Raji (cell line): Measurements from ENCODE around the gene LRP1B.

Experiments used
- POLR2A ChIP-seq: IDR thresholded peaks from 2 replicates; pipeline ENCODE4 v1.6.1; 2011; ENCODE audit warnings: low read depth, low read length, control low read depth; ENCODE audit not compliant: insufficient read depth

LRP1B gene

DNA sequence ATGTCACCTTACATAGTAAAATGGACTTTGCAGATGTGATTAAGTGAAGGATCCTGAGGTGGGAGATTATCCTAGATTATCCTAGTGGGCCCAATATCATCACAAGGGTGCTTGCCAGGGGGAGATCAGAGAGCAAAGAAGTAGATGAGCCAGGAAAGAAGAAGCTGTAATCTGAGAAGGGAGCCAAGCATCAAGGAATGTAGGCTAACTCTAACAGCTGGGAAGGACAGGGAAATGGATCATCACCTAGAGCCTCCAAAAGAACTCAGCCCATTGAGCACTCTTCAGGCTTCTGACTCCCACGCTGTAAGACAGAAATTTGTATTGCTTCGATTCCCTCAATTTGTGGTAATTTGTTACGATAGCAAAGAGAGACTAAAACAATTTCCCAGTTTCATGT lies 309.9 kb downstream of the LRP1B start:
- TF ChIP-seq POLR2A = no peak

DNA sequence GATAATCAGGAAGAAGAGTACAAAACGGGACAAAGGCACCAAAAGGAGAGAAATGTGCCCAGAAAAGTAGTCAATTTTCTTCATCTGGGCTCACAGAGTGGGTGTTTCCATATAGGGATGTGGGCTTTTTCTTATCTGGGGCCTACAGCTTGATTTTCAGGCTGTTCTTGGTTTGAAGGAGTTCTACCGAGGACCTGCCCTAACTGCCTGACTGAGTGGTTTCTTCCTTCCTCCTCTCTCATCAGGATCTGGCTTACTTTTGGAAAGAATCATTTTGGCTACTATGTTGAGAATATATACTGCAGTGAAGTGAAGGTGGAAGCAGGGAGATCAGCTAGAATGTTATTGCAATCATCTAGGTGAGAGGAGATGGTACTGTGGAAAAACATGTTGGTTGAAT lies 316.7 kb downstream of the LRP1B start:
- TF ChIP-seq POLR2A = no peak

DNA sequence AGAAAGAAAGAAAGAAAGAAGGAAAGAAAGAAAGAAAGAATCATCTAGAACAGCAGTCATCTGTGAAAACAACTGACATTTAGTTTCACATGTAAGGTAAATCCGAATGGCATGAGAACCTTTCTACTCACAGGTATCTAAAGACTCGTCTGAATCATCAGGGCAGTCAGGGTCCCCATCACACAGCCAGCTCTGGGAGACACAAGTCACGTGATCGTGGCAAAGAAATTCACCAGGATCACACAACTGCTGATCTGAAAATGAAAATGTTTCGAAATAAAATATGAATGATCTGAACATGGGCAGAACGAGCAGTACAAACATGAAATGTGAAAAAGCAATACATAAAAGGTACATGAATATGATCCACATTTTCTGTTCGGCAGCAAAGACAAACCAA lies 320.7 kb downstream of the LRP1B start:
- no peak for TF ChIP-seq POLR2A

DNA sequence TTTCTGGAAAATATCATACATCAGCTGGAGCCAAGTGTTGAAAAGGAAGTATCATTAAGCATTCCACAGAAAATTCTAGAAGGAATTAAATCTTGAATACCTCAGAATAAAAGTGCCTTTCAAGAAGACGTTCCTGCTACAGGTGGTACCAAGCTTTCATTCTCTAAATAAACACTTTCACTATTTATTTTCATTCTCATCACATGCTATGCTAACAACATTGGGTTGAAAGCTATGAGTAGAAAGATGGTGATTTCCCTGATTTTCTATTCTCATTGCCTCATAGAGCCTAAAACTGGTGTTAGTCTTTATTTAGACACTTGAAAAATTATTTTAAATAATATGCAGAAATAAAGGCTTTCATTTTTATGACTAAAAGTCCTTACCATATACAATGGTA lies 324.7 kb downstream of the LRP1B start:
- no peak for TF ChIP-seq POLR2A

DNA sequence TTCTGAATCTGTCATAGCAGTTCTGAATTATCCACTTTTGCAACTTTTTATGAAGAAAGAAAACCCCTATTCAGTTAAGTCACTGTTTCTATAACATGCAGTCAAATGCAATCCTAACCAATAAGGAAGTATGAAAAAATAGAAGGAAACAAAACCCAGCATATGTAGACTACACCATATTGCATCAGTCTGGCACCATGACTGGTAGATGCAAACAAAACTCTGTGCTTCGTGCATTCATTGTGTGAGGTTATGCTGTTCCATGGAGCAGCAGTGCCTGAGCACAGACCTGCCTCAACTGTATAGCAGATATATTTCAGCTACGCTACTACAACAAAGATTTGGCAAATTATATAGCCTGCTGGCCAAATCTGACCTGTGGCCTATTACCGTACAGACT lies 325.5 kb downstream of the LRP1B start:
- TF ChIP-seq POLR2A = no peak

DNA sequence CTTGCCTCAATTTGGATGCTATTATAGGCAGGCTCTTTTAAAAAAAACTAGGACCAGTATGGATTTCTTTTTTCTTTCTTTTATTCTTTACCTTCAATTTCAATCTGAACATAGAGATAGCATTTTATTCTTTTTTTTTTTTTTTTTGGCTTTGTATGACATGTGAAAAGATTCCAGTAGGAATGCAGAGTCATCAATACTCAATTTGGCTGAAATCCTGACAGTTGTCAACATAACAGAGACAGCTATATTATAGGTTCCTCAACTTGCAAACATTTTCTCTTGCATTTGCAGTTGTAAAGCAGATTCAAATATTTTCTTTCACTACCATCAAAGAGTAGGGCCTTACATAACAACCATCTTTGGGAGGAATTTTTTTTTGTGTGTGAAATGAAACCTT lies 334.4 kb downstream of the LRP1B start:
- TF ChIP-seq POLR2A = no peak

DNA sequence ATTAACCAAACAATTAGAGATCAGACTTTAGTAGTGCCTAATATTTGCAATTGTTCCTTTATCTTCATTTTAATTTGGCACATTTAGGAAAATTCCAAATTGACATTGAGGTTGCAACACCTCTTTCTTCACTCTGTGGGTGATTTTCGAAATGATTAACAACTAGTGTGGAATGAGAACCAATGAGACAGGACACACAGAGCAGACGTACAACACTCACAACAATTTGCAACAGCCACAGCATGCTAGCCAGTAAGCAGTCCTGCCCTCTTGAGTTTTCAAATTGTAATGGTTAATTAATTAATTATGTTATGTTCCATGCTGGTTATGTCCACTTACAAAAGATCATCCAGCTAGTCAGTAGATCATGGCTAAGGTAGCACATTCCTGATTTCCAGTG lies 339.3 kb downstream of the LRP1B start:
- TF ChIP-seq POLR2A = no peak

DNA sequence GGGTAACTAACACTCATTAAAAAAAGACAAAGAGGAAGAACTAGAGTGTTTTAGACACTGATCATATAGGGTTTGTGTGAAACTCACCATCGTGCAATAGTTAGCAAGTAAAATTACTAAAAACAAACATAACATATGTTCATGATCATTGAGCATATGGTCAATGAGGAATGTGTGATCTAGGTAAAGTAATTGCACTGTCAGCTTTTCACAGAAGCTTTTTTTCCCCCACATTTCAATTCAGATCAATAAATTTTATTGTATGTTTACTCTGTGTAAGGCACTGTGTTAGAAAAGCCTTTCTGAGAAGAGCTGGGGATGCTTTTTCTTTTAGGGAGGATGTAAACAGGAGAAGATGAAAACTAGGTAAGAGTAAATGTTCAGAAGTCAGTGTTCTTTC lies 348.2 kb downstream of the LRP1B start:
- no peak for TF ChIP-seq POLR2A

DNA sequence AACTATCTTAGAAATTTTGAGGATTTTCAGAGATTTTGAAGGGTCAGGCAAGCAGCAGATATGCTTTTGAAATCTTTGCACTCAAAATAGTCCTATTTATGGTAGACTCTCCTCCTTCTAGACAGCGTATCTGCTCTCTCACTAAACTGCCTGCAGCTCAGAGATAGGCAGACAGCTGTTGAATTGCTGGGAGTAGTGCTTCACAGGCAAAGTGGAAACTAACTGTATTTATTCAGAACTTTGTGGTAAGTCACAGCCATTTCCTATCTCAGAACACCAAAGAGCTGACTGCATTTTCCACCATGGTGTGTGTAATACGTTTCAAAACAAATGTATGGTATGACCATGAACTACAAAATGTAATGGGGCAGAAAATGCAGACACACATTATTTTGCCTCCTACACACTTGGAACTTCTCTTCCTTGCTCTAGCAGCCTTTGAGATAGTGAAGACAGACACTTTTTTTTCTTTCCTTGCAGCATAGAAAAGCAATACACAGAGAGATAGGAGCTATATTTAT lies 352.4 kb downstream of the LRP1B start:
- TF ChIP-seq POLR2A = no peak

DNA sequence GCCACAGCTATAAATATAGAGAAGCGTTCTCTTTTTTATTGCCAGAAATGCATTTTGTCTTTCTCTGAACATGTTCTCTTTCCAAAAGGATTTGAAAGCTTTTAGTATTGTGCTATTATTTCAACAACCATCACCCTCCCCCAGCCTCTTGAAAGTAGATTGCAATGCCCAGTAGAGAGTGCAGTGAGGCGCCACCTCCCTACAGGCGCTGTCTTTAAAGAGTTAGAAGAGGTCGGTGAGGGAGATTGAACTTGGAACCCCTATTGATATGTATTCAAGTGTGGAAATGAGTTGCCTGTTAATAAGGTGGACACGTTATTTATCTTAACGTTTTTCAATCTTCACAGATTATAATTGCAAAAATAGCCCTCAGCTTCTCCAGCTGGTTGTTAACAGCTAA lies 360.3 kb downstream of the LRP1B start:
- no peak for TF ChIP-seq POLR2A

DNA sequence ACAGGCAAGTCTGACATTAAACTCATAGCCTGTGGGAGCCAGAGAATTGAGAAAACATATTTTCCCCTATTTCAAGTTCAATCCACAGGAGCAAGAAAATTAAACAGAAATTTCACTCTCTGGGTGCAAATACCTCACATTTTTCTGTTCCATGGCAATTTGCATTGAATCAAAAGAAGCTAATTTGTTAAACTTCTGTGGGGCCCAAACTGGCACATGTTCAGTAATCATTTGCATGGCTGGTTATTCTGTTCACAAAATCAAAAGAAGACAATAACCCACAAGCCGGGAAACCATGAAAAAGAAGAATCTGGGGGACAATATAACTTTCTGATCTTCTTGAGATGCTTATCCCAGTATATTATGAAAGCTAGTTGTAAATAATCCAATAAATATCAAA lies 363.1 kb downstream of the LRP1B start:
- TF ChIP-seq POLR2A = no peak

DNA sequence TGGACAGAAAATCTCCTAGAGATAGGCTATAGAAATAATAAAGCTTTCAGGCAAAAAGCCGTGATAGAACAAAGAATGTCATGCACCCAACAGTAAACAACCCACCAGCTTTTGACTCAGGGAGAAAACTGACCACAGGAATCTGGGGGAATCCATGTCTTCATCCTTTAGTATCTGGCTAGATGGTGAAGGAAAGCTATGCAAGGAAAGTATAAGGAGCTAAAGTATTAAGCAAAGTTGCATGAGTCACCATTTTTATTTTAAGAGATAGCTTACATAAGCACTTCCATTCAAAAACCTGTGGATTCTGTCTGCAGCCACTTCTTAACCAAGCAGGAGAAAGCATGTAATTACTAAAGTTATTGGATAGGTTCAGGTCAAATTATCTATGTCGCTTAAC lies 363.8 kb downstream of the LRP1B start:
- no peak for TF ChIP-seq POLR2A

DNA sequence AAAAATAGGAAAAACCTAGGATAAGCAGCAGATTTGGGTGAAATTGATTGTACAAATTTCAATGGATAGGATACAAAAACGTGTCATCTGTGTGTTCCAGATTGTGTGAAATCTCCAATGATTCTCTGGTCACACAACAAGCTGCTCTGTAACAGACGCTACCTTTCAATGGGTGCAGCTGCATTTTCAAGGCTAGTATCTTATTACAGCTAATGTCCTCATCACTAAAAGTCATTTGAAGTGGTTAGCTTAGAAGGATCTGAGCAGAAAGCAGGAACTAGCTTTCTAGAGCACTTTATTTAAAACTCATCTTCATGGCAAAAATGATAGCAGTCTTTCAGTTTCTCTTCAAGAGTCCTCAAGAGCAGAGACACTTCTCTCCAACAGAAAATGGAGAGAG lies 364.6 kb downstream of the LRP1B start:
- TF ChIP-seq POLR2A = no peak

DNA sequence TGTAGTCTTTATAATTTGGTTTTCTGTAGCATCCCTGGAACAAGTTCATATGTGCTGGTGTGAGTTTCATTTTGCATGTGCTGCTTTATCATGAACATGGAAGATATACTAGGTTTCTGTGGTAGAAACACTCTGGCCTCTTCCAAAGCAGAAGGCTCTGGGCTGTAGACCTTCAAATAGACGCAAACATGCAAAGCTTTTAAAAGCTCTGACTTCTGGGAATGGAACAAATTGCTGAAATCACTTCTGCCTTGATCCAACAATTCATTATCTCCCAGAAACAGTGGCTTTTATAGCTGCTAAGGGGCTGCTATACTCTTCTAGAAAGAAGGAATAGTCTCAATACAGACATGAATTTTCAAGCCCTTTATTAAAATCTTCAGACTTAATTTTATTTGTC lies 382.2 kb downstream of the LRP1B start:
- no peak for TF ChIP-seq POLR2A

DNA sequence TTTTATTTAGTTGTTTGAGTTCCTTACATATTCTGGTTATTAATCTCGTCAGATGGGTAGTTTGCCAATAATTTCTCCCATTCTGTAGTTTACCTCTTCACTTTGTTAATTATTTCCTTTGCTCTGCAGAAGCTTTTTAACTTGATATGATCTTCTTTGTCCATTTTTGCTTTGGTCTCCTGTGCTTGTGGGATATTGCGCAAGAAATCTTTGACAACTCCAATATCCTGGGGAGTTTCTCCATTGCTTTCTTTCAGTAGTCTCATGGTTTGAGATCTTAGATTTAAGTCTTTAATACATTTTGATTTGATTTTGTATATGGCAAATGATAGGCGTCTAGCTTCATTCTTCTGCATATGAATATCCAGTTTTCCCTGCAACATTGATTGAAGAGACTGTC lies 389.2 kb downstream of the LRP1B start:
- no peak for TF ChIP-seq POLR2A

DNA sequence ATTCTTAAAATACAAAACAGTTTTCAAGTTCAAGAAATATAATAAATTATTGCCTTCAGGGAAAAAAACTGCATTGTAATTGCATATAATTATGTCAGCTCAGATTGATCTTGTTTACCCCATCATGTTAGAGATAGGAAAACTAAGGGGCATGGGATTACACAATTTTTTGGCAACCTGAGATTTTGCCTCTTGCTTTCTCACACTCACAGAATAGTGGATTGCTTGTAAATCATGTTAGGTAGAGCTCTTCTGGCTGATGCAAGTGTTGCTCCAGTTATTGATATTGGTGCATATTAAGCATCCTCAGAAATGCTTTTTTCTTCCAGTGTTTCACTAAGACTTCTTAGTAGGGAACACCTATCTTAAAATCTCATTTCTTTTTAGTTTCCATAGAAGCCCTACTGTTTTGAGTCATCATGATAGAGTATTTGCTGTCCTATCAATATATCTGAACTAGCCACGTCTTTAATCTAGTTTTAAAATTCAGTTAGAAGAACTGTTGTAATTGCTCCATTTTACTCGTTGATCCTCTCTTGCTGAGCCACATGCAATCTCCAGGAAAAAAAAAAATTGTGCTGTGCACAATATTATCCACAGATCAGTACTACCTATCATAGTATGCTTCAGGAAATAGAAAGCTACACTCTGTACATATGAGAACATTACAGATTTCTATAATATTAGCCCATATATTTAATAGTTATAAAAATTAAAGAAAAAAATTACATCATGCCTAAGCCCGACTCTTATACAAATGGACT lies 393.1 kb downstream of the LRP1B start:
- TF ChIP-seq POLR2A = no peak

DNA sequence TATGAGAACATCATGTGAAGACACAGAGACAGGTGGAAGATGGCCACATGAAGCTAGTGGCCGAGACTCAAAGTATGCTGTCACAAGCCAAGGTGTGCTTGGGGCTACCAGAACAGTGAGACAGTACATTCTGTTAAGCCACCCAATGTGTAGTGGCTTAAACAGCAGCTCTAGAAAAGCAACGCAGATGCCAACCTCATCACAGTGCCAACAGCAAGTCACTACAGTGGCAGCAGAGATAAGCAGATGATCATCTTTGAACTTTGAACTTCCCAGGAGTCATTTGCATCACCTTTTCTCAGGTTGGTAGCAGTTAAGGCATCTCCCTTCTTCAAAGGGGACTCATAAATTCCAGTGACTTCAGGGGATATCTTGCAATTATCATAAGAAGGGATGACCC lies 394.4 kb downstream of the LRP1B start:
- no peak for TF ChIP-seq POLR2A

DNA sequence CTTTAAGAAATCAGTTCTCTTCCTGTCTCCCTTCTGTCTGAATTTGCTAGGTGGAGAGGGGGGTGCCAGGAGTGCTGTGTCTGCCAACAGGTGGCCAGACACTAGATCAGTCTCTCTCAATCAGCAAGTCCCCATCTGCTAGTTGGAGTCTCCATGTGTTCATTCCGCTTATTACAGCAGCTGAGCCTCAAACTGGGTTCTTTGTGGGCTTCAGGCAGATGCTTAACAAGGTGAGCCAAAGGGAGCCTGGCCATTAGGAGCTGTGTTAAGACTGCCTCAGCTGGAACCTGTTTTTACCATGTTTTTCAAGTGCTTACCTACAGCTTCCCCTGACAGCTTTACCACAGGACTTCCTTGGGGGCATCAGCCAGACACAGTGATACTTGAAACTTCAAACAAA lies 401.9 kb downstream of the LRP1B start:
- TF ChIP-seq POLR2A = no peak

DNA sequence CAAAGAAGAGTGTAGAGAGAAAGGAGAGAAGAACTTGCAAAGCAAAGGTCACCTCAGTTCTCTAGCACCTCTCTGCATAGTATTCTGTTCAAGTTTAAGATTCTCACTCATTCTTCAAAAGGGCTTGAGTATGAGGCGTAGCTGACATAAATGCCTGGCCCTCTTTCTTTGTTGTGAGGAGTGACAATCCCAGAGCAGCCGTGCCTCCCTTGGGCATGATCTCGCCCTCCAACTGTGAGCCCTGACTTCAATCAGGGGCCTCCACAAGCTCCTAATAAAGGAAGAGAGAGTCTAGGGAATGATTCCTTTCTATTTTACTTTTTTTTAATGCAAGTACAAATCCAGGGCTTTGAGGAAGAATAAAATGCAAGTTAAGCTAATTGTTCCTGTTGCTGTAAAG lies 402.7 kb downstream of the LRP1B start:
- no peak for TF ChIP-seq POLR2A
